Measurements from ENCODE around the gene SEC14L5. TPM values are rescaled to one million over a fixed set of nuclear protein-coding genes. Genes with fewer than 3 reads are reported as not detected.

The SEC14L5 gene
- total and polyA plus RNA-seq, 2 donors (not counting 3 experiments of a cell fraction or from before 2014, with no cell fraction given): not detected

- TF ChIP-seq POLR2A (IDR thresholded peaks at IDR 0.05; ENCODE audit: low read depth, low read length) (no peak), EZH2 (IDR thresholded peaks at IDR 0.05; ENCODE audit: borderline replicate concordance, low read depth, low read length, severe bottlenecking) (no peak), MYC (IDR thresholded peaks at IDR 0.05; ENCODE audit: low read depth, low read length) (no peak), CTCF (IDR thresholded peaks at IDR 0.05; ENCODE audit: extremely low read depth in 1 of 2, insufficient read depth in 1 of 2, low read depth in 1 of 2, low read length in 2 of 2) (no peak), FOS (IDR thresholded peaks at IDR 0.05; ENCODE audit: borderline replicate concordance, insufficient read depth, low read length) (no peak), JUN (IDR thresholded peaks at IDR 0.05; ENCODE audit: borderline replicate concordance, insufficient read depth, insufficient read length, low read depth) (no peak), GATA2 (IDR thresholded peaks at IDR 0.05; ENCODE audit: insufficient read depth, insufficient read length, low read depth, low read length) (no peak), MAX (IDR thresholded peaks at IDR 0.05; ENCODE audit: insufficient read depth, insufficient read length) (no peak), POLR2AphosphoS5 (IDR thresholded peaks at IDR 0.05; ENCODE audit: insufficient read depth, low read depth, low read length) (no peak)
- Histone ChIP-seq H3K27me3 (ENCODE audit: control insufficient read depth in 2 of 2, insufficient read depth in 2 of 2, low read length in 2 of 2) (no peaks in the 10 kb centered on the region), H3K79me2 (ENCODE audit: control insufficient read depth, insufficient read depth, low read length) (no peaks in the 10 kb centered on the region), H3K36me3 (ENCODE audit: control insufficient read depth in 2 of 2, extremely low read depth in 1 of 2, insufficient read depth in 2 of 2, low read length in 2 of 2) (no peaks in the 10 kb centered on the region), H3K9me3 (replicated peaks; ENCODE audit: control insufficient read depth, insufficient read depth, low read length) (no peaks in the 10 kb centered on the region), H3K4me3 (replicated peaks in 1 of 3; ENCODE audit: insufficient read depth in 1 of 3, low read depth in 1 of 3, low read length in 3 of 3) (no peak overlapping the region), H3K9me1 (replicated peaks; ENCODE audit: control insufficient read depth, extremely low read depth, insufficient read depth, low read length) (no peaks in the 10 kb centered on the region), H4K20me1 (replicated peaks; ENCODE audit: control insufficient read depth, extremely low read depth, insufficient read depth, low read length) (no peaks in the 10 kb centered on the region), H3K27ac (ENCODE audit: insufficient read depth, low read depth, low read length) (no peak overlapping the region), H3K4me2 (ENCODE audit: insufficient read depth, low read length) (no peak overlapping the region), H3K9ac (replicated peaks; ENCODE audit: extremely low read depth, insufficient read depth, low read length) (no peak overlapping the region), H3K4me1 (ENCODE audit: control insufficient read depth, extremely low read depth, insufficient read depth, low read length) (no peaks in the 10 kb centered on the region), H2AFZ (ENCODE audit: low read depth, low read length) (no peak overlapping the region)
- no peak for FAIRE-seq
- ChIA-PET CTCF (no interaction called here), POLR2A (no interaction called here)
- dilution Hi-C loops (cut with MboI; ENCODE audit: extremely low pct_ligation_motif_present, low sequenced_read_pairs): no loop called here
- intact Hi-C loops (cut with micrococcal nuclease): no loop called here
- no TSS peak for BruUV-seq (replicated peaks)
- DNase-seq (ENCODE audit: low read depth, low spot score): no peak
Observed at GRCh38 chr16:5004311-5004710, 46.2 kb downstream of the SEC14L5 start.

Data from endothelial cell of umbilical vein (primary cell).